Testis (tissue), 3 donors: ENCODE data around the gene GATB. TPM values are rescaled to one million over a fixed set of nuclear protein-coding genes. Genes with fewer than 3 reads are reported as not detected.

Experiments
- DNase-seq: peaks from one replicate; pipeline ENCODE4 v3.0.0-alpha.2; 2019
- H3K27ac ChIP-seq, 2 donors: fragments of 200-600 bp; sonication (generic); one replicate each; pipeline ENCODE4 v1.5.1; 2019
- H3K27me3 ChIP-seq: fragments of 200-600 bp; sonication (generic); one replicate; pipeline ENCODE4 v1.5.1; 2019
- H3K36me3 ChIP-seq: fragments of 200-600 bp; sonication (generic); one replicate; pipeline ENCODE4 v1.5.1; 2017; ENCODE audit warnings: low read depth; ENCODE audit errors: missing control alignments
- H3K4me1 ChIP-seq: fragments of 200-600 bp; sonication (generic); one replicate; pipeline ENCODE4 v1.5.1; 2019
- H3K4me3 ChIP-seq, 2 donors: fragments of 200-600 bp; sonication (generic); one replicate each; pipeline ENCODE4 v1.5.1; 2017 to 2019
- H3K9me3 ChIP-seq: fragments of 200-600 bp; sonication (generic); one replicate; pipeline ENCODE4 v1.5.1; 2017
- POLR2A ChIP-seq: fragments of 450-650 bp; IDR thresholded peaks from one replicate; pipeline ENCODE4 v1.6.1; 2017; ENCODE audit warnings: antibody characterized with exemption, mild to moderate bottlenecking, moderate library complexity
- WGBS, 2 donors: methylation state at CpG; one replicate each; pipeline ENCODE4 v1.1.5; 2018; 5-methylcytosine and 5-hydroxymethylcytosine counted together
- intact Hi-C: fragments of 100-400 bp; cut with DNase I; formaldehyde crosslinking; loops from one replicate; pipeline ENCODE4 v1.15.1; 2023; ENCODE audit warnings: low total_unique reads
- polyA plus RNA-seq: library from polyadenylated mRNA; stranded (reverse); fragments of 350-450 nt; fragmentation: Illumina TruSeq; extraction: RNeasy Lipid Tissue Mini Kit (QIAGEN cat#74804); gene quantifications from one replicate; pipeline ENCODE4 v1.2.3, GENCODE V29; 2014; ENCODE audit warnings: low read depth, low replicate concordance; ENCODE audit not compliant: insufficient read depth
- total RNA-seq, 2 donors: library from RNA; depleted of rRNA; stranded (reverse); fragments of >200 nt; gene quantifications; one replicate each; pipeline ENCODE4 v1.2.3, GENCODE V29; 2016
- TF ChIP-seq, protein P1 (sequence below), 3 experiments: fragments of 450-650 bp in 2 of 3; fragments of 200-600 bp in 1 of 3; sonication (generic) in 1 of 3; IDR thresholded peaks; one replicate each; pipeline ENCODE4 v1.5.1; 2016 to 2019; ENCODE audit warnings: antibody characterized with exemption in 3 of 3, mild to moderate bottlenecking in 2 of 3, moderate library complexity in 1 of 3

GATB gene
- total and polyA plus RNA-seq, 3 donors from 2014 or later: 21.9 to 49.4 (median 44.7) TPM

DNA sequence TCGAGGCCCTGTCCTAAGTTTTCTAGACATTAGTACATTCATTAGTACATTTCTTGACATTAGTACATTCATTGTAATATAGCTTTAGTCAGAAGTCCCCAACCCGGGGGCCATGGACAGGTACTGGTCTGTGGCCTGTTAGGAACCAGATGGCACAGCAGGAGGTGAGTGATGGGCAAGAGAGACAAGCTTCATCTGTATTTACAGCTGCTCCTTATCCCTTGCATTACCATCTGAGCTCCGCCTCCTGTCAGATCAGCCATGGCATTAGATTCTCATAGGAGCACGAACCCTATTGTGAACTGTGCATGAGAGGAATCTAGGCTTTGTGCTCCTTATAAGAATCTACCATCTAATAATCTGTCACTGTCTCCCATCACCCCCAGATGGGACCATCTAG, 48.0 kb downstream of the GATB start:
- intact Hi-C loops: no loop called here
- Histone ChIP-seq H3K9me3 (no peaks in the 10 kb centered on the region), H3K27me3 (no peaks in the 10 kb centered on the region), H3K4me1 (peaks cover 3% of the 10 kb centered on the region), H3K36me3 (no peaks in the 10 kb centered on the region), H3K4me3 (no peak overlapping the region), H3K27ac (no peak overlapping the region)
- 90 to 91% methylated on average over 4 of the region's 4 CpGs for WGBS, 2 donors
- no peak for TF ChIP-seq POLR2A
- TF ChIP-seq, protein P1, sequence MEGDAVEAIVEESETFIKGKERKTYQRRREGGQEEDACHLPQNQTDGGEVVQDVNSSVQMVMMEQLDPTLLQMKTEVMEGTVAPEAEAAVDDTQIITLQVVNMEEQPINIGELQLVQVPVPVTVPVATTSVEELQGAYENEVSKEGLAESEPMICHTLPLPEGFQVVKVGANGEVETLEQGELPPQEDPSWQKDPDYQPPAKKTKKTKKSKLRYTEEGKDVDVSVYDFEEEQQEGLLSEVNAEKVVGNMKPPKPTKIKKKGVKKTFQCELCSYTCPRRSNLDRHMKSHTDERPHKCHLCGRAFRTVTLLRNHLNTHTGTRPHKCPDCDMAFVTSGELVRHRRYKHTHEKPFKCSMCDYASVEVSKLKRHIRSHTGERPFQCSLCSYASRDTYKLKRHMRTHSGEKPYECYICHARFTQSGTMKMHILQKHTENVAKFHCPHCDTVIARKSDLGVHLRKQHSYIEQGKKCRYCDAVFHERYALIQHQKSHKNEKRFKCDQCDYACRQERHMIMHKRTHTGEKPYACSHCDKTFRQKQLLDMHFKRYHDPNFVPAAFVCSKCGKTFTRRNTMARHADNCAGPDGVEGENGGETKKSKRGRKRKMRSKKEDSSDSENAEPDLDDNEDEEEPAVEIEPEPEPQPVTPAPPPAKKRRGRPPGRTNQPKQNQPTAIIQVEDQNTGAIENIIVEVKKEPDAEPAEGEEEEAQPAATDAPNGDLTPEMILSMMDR (IDR thresholded peaks at IDR 0.05): no peak
- no peak for DNase-seq

DNA sequence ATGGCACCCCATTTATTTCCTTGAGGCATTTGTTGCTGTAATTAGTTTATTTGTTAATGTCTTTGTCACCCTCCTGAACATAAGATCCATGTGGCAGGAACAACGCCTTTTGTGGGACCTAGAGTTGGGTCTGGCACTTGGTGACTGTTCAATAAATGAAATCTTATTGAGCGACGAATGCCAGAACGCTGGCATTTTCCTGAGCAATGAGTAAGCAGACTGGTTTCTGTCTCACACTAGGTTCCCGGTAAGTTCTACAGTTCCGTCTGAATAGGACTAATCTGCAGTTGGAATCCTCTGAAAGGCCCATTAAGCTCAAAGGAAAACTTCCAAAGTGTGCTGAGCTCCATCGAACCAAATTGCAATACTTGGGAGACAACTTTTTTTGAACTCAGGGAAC, 49.2 kb downstream of the GATB start:
- no peaks in the 10 kb centered on the region for H3K9me3 ChIP-seq
- peaks cover 3% of the 10 kb centered on the region for H3K4me1 ChIP-seq
- no peak overlapping the region for H3K27ac ChIP-seq
- no peak overlapping the region for H3K4me3 ChIP-seq
- H3K36me3 ChIP-seq: no peaks in the 10 kb centered on the region
- TF ChIP-seq POLR2A: no peak
- TF ChIP-seq, protein P1 (IDR thresholded peaks at IDR 0.05): no peak
- no peak for DNase-seq
- H3K27me3 ChIP-seq: no peaks in the 10 kb centered on the region
- WGBS, 2 donors: 80 to 95% methylated on average over 7 of the region's 7 CpGs
- intact Hi-C loops: no loop called here

DNA sequence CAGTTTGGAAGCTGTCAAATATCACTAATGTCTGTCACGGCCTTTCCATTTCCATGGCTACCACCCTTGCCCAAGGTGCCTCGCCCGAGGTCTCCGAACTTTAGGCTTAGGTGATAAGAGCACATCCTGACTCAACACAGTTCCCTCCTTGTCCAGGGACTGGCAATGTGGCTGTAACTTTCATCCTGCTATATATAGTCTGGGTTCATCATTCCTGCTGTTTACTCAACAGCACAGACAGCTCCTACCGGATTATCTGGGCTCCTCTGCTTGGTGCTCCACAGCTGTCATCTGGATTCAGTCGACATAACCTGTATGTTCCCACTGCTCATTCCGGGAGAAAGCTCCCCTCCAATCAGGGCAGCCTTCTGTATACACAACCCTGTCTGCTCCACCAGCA, 51.2 kb downstream of the GATB start:
- H3K27ac ChIP-seq: no peak overlapping the region
- H3K9me3 ChIP-seq: no peaks in the 10 kb centered on the region
- DNase-seq: no peak
- peaks cover 3% of the 10 kb centered on the region for H3K4me1 ChIP-seq
- no peaks in the 10 kb centered on the region for H3K27me3 ChIP-seq
- no peaks in the 10 kb centered on the region for H3K36me3 ChIP-seq
- 94 to 97% methylated on average over 7 of the region's 7 CpGs for WGBS, 2 donors
- H3K4me3 ChIP-seq: no peak overlapping the region
- TF ChIP-seq, protein P1 (IDR thresholded peaks at IDR 0.05): no peak
- no peak for TF ChIP-seq POLR2A
- intact Hi-C loops: no loop called here

DNA sequence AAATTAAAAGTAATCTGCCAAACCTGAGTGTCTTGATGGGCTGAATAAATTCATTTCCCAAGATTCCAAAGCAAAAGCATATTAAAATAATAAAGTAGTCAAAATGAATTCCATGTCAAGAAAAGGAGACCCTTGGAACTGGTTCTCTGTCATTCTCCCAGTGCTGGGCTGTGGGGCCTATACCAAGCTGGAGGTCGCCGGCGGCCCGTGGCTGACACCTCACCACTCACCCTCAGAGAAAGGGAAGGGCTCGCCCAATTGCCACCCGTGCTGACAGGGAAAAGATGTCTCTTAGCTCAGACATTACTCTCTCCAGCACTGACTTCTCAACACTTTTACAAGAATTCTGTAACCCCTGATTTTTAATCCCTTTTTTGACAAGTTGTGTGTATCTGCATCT, 51.7 kb downstream of the GATB start:
- WGBS, 2 donors: 85% methylated on average over 6 of the region's 6 CpGs
- DNase-seq: no peak

DNA sequence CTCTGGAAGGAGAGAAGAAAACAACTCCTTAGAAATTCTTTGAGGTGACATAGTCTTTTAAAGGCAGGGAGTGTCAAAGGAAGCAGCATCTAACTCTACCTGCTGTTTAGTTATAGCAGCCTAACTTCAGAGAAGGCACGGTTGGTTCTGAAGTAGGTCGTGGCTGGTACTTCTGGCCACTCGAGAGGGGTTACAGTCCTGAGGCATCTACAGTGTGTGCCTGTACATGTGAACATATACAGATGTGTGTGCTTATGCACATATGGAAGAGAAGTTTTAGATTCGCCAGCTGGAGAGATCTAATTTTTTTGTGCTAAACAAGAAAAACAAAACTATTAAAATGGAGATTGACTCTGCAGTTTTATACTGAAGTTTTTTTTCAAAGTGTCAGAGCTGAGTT, 52.7 kb downstream of the GATB start:
- no peak for DNase-seq
- H3K27me3 ChIP-seq: no peaks in the 10 kb centered on the region
- no peaks in the 10 kb centered on the region for H3K9me3 ChIP-seq
- peaks cover 3% of the 10 kb centered on the region for H3K4me1 ChIP-seq
- TF ChIP-seq, protein P1 (IDR thresholded peaks at IDR 0.05): no peak
- no peak for TF ChIP-seq POLR2A
- H3K36me3 ChIP-seq: no peaks in the 10 kb centered on the region
- no peak overlapping the region for H3K4me3 ChIP-seq
- H3K27ac ChIP-seq: no peak overlapping the region
- intact Hi-C loops: no loop called here
- 60 to 63% methylated on average over 4 of the region's 4 CpGs for WGBS, 2 donors

More for the DNA sequence above, 51.7 kb downstream of the GATB start:
- Histone ChIP-seq H3K4me3 (no peak overlapping the region), H3K9me3 (no peaks in the 10 kb centered on the region), H3K4me1 (peaks cover 3% of the 10 kb centered on the region), H3K27me3 (no peaks in the 10 kb centered on the region), H3K36me3 (no peaks in the 10 kb centered on the region), H3K27ac (no peak overlapping the region)
- intact Hi-C loops: no loop called here
- TF ChIP-seq, protein P1 (IDR thresholded peaks at IDR 0.05): no peak
- TF ChIP-seq POLR2A: no peak
